Mesothelial cell of epicardium (in vitro differentiated cells): ENCODE measurements around the gene TTLL4. TPM values are rescaled to one million over a fixed set of nuclear protein-coding genes. Genes with fewer than 3 reads are reported as not detected.

Source experiments
- DNase-seq, 2 experiments: peaks; one replicate each; pipeline ENCODE4 v3.0.0; 2021; ENCODE audit warnings: low spot score in 2 of 2; ENCODE audit not compliant: unreplicated experiment in 2 of 2
- H3K27ac Mint-ChIP-seq: 2 replicates; pipeline ENCODE4 v1.8.0; 2021; ENCODE audit warnings: mixed read lengths
- H3K27me3 Mint-ChIP-seq: 2 replicates; pipeline ENCODE4 v1.8.0; 2021; ENCODE audit warnings: low read depth, mixed read lengths
- H3K36me3 Mint-ChIP-seq: 2 replicates; pipeline ENCODE4 v1.8.0; 2021; ENCODE audit warnings: mixed read lengths
- H3K4me1 Mint-ChIP-seq: 2 replicates; pipeline ENCODE4 v1.8.0; 2021; ENCODE audit warnings: mixed read lengths
- H3K4me3 Mint-ChIP-seq: 2 replicates; pipeline ENCODE4 v1.8.0; 2021; ENCODE audit warnings: mild to moderate bottlenecking, moderate library complexity, mixed read lengths
- H3K9me3 Mint-ChIP-seq: 2 replicates; pipeline ENCODE4 v1.8.0; 2021; ENCODE audit warnings: mixed read lengths
- total RNA-seq: library from RNA; stranded (reverse); gene quantifications from 3 replicates; pipeline ENCODE4 v1.2.1, GENCODE V29; 2021
- TF ChIP-seq, protein P1 (sequence below): fragments of 200-600 bp; sonication (generic); IDR thresholded peaks from one replicate; pipeline ENCODE4 v1.5.0; 2021; ENCODE audit warnings: antibody characterized with exemption; ENCODE audit not compliant: unreplicated experiment

Gene TTLL4
- total RNA-seq, 1 donor from 2014 or later, result 61.8 TPM

GRCh38 chr2:218777276-218777990 lies 66.8 kb downstream of the TTLL4 start:
- no peak overlapping the region for H3K27ac Mint-ChIP-seq
- H3K9me3 Mint-ChIP-seq, result peaks cover 10% of the 10 kb centered on the region
- TF ChIP-seq, protein P1, sequence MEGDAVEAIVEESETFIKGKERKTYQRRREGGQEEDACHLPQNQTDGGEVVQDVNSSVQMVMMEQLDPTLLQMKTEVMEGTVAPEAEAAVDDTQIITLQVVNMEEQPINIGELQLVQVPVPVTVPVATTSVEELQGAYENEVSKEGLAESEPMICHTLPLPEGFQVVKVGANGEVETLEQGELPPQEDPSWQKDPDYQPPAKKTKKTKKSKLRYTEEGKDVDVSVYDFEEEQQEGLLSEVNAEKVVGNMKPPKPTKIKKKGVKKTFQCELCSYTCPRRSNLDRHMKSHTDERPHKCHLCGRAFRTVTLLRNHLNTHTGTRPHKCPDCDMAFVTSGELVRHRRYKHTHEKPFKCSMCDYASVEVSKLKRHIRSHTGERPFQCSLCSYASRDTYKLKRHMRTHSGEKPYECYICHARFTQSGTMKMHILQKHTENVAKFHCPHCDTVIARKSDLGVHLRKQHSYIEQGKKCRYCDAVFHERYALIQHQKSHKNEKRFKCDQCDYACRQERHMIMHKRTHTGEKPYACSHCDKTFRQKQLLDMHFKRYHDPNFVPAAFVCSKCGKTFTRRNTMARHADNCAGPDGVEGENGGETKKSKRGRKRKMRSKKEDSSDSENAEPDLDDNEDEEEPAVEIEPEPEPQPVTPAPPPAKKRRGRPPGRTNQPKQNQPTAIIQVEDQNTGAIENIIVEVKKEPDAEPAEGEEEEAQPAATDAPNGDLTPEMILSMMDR, result no peak
- H3K36me3 Mint-ChIP-seq, result peaks cover 24% of the 10 kb centered on the region
- peaks cover 18% of the 10 kb centered on the region for H3K4me1 Mint-ChIP-seq
- H3K4me3 Mint-ChIP-seq, result no peak overlapping the region
- H3K27me3 Mint-ChIP-seq, result no peaks in the 10 kb centered on the region
- no peak for DNase-seq

DNA sequence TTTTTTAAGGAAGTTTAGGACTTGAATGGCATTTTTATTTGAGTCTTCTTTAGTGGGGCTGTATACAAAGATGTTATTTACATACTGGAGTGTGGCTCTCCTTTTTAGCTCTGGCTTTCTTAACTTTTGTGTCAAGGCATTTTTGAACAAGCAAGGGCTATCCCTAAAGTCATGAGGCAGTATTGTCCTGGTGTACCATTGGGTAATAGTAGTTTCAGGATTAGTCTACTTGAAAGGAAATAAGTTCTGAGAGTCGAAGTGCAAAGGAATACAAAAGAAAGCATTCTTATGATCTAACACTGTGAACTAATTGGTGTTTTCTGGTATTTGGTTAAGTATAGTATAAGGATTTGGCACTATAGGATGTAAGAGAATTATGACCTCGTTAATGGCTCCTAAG lies 69.4 kb downstream of the TTLL4 start:
- Mint-ChIP-seq H3K27ac (peak overlapping the region; percentile 26), H3K9me3 (peaks cover 10% of the 10 kb centered on the region), H3K4me1 (peaks cover 36% of the 10 kb centered on the region), H3K4me3 (no peak overlapping the region), H3K36me3 (peaks cover 20% of the 10 kb centered on the region), H3K27me3 (no peaks in the 10 kb centered on the region)
- no peak for DNase-seq
- TF ChIP-seq, protein P1, result no peak

- DNase-seq, result no peak
- Mint-ChIP-seq H3K4me3 (peak overlapping the region; percentile 84), H3K36me3 (peaks cover 14% of the 10 kb centered on the region), H3K27ac (peak overlapping the region; percentile 94), H3K4me1 (peaks cover 36% of the 10 kb centered on the region), H3K9me3 (peaks cover 8% of the 10 kb centered on the region), H3K27me3 (no peaks in the 10 kb centered on the region)
- TF ChIP-seq, protein P1, result no peak
Measured at GRCh38 chr2:218780851-218781690, 70.4 kb downstream of the TTLL4 start.

DNA sequence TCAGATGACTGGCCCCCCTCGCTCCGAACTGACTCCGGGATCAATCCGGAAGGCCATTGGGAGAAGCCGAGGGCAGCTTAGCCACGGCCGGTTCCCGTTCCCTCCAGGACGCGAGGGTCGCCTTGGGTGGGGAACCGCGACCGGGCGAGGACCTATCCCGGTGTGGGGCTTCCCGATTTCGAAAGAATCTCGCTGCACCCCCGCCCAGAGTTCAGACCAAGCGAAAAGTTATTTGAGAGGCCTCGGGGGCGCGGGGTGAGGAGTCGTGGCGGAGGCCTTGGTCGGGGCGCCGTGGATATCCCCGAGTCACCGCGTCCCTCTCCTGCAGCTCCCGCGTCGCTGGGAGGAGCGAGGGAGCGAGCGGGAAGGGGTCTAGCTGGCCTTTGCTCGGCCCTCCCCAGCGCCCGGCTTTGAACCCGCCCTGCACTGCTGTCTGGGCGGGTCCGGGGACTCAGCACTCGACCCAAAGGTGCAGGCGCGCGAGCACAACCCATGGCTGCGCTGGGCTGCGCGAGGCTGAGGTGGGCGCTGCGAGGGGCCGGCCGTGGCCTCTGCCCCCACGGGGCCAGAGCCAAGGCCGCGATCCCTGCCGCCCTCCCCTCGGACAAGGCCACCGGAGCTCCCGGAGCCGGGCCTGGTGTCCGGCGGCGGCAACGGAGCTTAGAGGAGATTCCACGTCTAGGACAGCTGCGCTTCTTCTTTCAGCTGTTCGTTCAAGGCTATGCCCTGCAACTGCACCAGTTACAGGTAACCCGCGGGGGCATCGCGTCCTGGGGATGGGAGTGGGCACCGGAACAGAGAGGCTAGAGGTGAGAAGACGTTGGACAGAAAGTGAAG lies 71.3 kb downstream of the TTLL4 start, which contains the start of gene CYP27A1:
Gene CYP27A1 (plus strand): TSS at position 457 of the 837 bp plus-strand sequence. CDS start 36 bp downstream, at position 493.
- no peaks in the 10 kb centered on the region for H3K27me3 Mint-ChIP-seq
- TF ChIP-seq, protein P1, result no peak
- H3K4me3 Mint-ChIP-seq, result peak within 1 kb of the TSS; percentile 84
- peaks cover 36% of the 10 kb centered on the region for H3K4me1 Mint-ChIP-seq
- H3K36me3 Mint-ChIP-seq, result peaks cover 10% of the 10 kb centered on the region
- DNase-seq, result peak; percentile 23 to 56
- peaks cover 5% of the 10 kb centered on the region for H3K9me3 Mint-ChIP-seq
- H3K27ac Mint-ChIP-seq, result peak within 1 kb of the TSS; percentile 94

- Mint-ChIP-seq H3K36me3 (peaks cover 8% of the 10 kb centered on the region), H3K4me3 (peak overlapping the region; percentile 74), H3K27ac (peak overlapping the region; percentile 54), H3K9me3 (peaks cover 3% of the 10 kb centered on the region), H3K27me3 (no peaks in the 10 kb centered on the region), H3K4me1 (peaks cover 36% of the 10 kb centered on the region)
- TF ChIP-seq, protein P1, result no peak
- no peak for DNase-seq
Measured at GRCh38 chr2:218782528-218782844, 71.9 kb downstream of the TTLL4 start.
